ENCODE data around the gene SPA17.

- TF ChIP-seq EP300 (IDR thresholded peaks at IDR 0.05) (no peak), POLR2AphosphoS5 (IDR thresholded peaks at IDR 0.05) (no peak)
- TF ChIP-seq, protein P1, sequence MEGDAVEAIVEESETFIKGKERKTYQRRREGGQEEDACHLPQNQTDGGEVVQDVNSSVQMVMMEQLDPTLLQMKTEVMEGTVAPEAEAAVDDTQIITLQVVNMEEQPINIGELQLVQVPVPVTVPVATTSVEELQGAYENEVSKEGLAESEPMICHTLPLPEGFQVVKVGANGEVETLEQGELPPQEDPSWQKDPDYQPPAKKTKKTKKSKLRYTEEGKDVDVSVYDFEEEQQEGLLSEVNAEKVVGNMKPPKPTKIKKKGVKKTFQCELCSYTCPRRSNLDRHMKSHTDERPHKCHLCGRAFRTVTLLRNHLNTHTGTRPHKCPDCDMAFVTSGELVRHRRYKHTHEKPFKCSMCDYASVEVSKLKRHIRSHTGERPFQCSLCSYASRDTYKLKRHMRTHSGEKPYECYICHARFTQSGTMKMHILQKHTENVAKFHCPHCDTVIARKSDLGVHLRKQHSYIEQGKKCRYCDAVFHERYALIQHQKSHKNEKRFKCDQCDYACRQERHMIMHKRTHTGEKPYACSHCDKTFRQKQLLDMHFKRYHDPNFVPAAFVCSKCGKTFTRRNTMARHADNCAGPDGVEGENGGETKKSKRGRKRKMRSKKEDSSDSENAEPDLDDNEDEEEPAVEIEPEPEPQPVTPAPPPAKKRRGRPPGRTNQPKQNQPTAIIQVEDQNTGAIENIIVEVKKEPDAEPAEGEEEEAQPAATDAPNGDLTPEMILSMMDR (IDR thresholded peaks at IDR 0.05), result no peak
Measured at GRCh38 chr11:124646148-124646547, 27.6 kb upstream of the SPA17 start.
